ENCODE measurements around the gene SMIM23. TPM values are rescaled to one million over a fixed set of nuclear protein-coding genes. Genes with fewer than 3 reads are reported as not detected.

SMIM23 gene
- polyA plus RNA-seq, 1 of the 3 experiments (the other 2 are of a cell fraction): not detected

DNA sequence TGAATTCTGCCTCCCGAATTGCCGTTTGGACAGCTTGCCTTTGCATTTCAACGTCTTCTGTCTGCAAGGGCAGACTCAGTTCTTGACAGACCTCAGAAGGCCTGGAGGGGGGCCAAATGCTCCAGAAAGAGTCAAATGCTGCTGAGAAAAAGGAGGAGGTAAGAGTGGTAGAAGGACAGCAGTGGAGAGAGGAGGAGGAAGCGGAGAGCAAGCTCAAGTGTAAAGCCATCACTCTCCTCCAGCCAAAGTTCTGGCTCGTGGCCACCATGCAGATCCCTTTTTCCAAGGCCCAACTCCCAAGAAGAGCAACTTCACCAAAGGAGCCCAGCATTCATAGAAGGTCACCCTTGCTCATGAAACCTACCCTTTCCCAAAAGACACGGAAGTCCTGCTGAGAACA, 36.9 kb upstream of the SMIM23 start:
- H3K9ac ChIP-seq: no peak overlapping the region
- H3K4me1 ChIP-seq (ENCODE audit: control insufficient read depth in 1 of 2, insufficient read depth in 2 of 2, low read depth in 1 of 2, low read length in 1 of 2): no peaks in the 10 kb centered on the region
- no peak overlapping the region for H3K27ac ChIP-seq (ENCODE audit: low read depth in 2 of 2, low read length in 1 of 2)
- TF ChIP-seq RXRA (IDR thresholded peaks at IDR 0.05; ENCODE audit: borderline replicate concordance, low read depth) (no peak), CTCF (IDR thresholded peaks at IDR 0.05) (no peak), ELF1 (IDR thresholded peaks at IDR 0.05) (no peak), NFIC (IDR thresholded peaks at IDR 0.05; ENCODE audit: borderline replicate concordance) (no peak)
- TF ChIP-seq, protein P1, sequence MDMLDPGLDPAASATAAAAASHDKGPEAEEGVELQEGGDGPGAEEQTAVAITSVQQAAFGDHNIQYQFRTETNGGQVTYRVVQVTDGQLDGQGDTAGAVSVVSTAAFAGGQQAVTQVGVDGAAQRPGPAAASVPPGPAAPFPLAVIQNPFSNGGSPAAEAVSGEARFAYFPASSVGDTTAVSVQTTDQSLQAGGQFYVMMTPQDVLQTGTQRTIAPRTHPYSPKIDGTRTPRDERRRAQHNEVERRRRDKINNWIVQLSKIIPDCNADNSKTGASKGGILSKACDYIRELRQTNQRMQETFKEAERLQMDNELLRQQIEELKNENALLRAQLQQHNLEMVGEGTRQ (IDR thresholded peaks at IDR 0.05; ENCODE audit: borderline replicate concordance, low read depth, low read length): no peak
- H3K9me2 ChIP-seq: no peaks in the 10 kb centered on the region
- POLR2A ChIA-PET: no interaction called here
- no peaks in the 10 kb centered on the region for H4K20me1 ChIP-seq (ENCODE audit: insufficient read depth)
- H3K4me2 ChIP-seq: no peak overlapping the region
- no peak for DNase-seq
- CTCF ChIA-PET: interaction anchor here (1.0 kb wide), 1 partner anchor 13 kb away, joined by 3 read pairs; no protein-coding TSS in a partner anchor
- no peaks in the 10 kb centered on the region for H3K9me3 ChIP-seq
- no peaks in the 10 kb centered on the region for H3K36me3 ChIP-seq (replicated peaks in 1 of 2; ENCODE audit: control insufficient read depth in 1 of 2, insufficient read depth in 2 of 2, low read length in 1 of 2)
- 64% methylated on average over 6 of the region's 6 CpGs for WGBS (ENCODE audit: low lambda C conversion rate)
- H2AFZ ChIP-seq (ENCODE audit: low read depth): no peak overlapping the region
- H3K4me3 ChIP-seq (ENCODE audit: low read depth in 2 of 2, low read length in 1 of 2): no peak overlapping the region
- H3K27me3 ChIP-seq (ENCODE audit: insufficient read depth): no peaks in the 10 kb centered on the region; the same call in none of the 2 replicates
- no peaks in the 10 kb centered on the region for H3F3A ChIP-seq (replicated peaks; ENCODE audit: insufficient read depth)
- no peaks in the 10 kb centered on the region for H3K79me2 ChIP-seq (ENCODE audit: insufficient read depth)

DNA sequence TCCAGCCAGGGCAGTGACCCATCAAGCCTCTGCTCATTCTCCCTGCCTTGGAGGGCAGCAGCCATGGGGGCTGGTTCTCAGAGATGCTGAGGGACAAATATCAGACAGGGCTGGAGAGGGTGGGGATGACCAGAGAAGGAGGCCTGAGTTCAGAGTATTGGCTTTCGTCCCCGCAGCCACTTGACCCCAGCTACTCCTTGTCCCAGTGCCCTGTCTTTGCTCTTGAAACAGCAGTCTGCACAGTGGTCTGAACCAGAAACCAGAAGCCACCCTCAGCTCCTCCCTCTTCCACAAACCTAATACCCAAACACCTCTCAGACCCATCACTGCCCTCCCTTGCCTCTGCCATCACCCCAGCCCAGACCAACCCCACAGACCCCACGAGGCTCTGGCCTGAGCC, 36.3 kb upstream of the SMIM23 start:
- Histone ChIP-seq H3K27ac (ENCODE audit: low read depth in 2 of 2, low read length in 1 of 2) (no peak overlapping the region), H3K4me3 (ENCODE audit: low read depth in 2 of 2, low read length in 1 of 2) (no peak overlapping the region), H3K36me3 (replicated peaks in 1 of 2; ENCODE audit: control insufficient read depth in 1 of 2, insufficient read depth in 2 of 2, low read length in 1 of 2) (no peaks in the 10 kb centered on the region), H3K79me2 (ENCODE audit: insufficient read depth) (no peaks in the 10 kb centered on the region), H3K9me3 (no peaks in the 10 kb centered on the region), H2AFZ (ENCODE audit: low read depth) (no peak overlapping the region), H3K4me2 (no peak overlapping the region), H3K4me1 (ENCODE audit: control insufficient read depth in 1 of 2, insufficient read depth in 2 of 2, low read depth in 1 of 2, low read length in 1 of 2) (no peaks in the 10 kb centered on the region), H3F3A (replicated peaks; ENCODE audit: insufficient read depth) (no peaks in the 10 kb centered on the region), H3K9me2 (no peaks in the 10 kb centered on the region), H4K20me1 (ENCODE audit: insufficient read depth) (no peaks in the 10 kb centered on the region), H3K9ac (no peak overlapping the region), H3K27me3 (ENCODE audit: insufficient read depth) (no peaks in the 10 kb centered on the region; the same call in none of the 2 replicates)
- CTCF ChIA-PET: no interaction called here
- 55% methylated on average over 3 of the region's 3 CpGs for WGBS (ENCODE audit: low lambda C conversion rate)
- no peak for DNase-seq
- POLR2A ChIA-PET: no interaction called here
- TF ChIP-seq SMC3 (IDR thresholded peaks at IDR 0.05; ENCODE audit: low read depth, low read length): no peak
- TF ChIP-seq GATA2 (CRISPR knock-in tag; IDR thresholded peaks at IDR 0.05): no peak
- no peak for TF ChIP-seq CTCF (IDR thresholded peaks at IDR 0.05)
- no peak for TF ChIP-seq FOXJ3 (CRISPR knock-in tag; IDR thresholded peaks at IDR 0.05)
- no peak for TF ChIP-seq GABPA (IDR thresholded peaks at IDR 0.05; ENCODE audit: low read depth)
- TF ChIP-seq, protein P2, sequence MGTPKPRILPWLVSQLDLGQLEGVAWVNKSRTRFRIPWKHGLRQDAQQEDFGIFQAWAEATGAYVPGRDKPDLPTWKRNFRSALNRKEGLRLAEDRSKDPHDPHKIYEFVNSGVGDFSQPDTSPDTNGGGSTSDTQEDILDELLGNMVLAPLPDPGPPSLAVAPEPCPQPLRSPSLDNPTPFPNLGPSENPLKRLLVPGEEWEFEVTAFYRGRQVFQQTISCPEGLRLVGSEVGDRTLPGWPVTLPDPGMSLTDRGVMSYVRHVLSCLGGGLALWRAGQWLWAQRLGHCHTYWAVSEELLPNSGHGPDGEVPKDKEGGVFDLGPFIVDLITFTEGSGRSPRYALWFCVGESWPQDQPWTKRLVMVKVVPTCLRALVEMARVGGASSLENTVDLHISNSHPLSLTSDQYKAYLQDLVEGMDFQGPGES (IDR thresholded peaks at IDR 0.05; ENCODE audit: low read depth, low read length): no peak
- no peak for TF ChIP-seq SIN3A (IDR thresholded peaks at IDR 0.05; ENCODE audit: borderline replicate concordance, low read depth, low read length)
- TF ChIP-seq NRF1 (IDR thresholded peaks at IDR 0.05; ENCODE audit: low read depth, low read length): no peak
- TF ChIP-seq JUND (IDR thresholded peaks at IDR 0.05): no peak
- no peak for TF ChIP-seq YY1 (IDR thresholded peaks at IDR 0.05; ENCODE audit: low read depth)
- no peak for TF ChIP-seq RFX5 (IDR thresholded peaks at IDR 0.05; ENCODE audit: low read length)
- TF ChIP-seq ELF1 (IDR thresholded peaks at IDR 0.05): no peak
- TF ChIP-seq TEAD4 (IDR thresholded peaks at IDR 0.05; ENCODE audit: borderline replicate concordance, insufficient read depth): no peak
- no peak for TF ChIP-seq RXRA (IDR thresholded peaks at IDR 0.05; ENCODE audit: borderline replicate concordance, low read depth)
